Stimulated activated CD4-positive, alpha-beta T cell treated with anti-CD3 and anti-CD28 coated beads, Interleukin-12 subunit alpha, Interleukin-12 subunit beta, amount 100 ng/mL, for 4 hours (primary cell): ENCODE measurements around the gene AICDA.
"Not testable (repeated sequence)": the region's sequence is repeated elsewhere in the genome, so short reads cannot be mapped to it uniquely, and the experiment has no call there.

Experiments
- DNase-seq: peaks from one replicate; pipeline ENCODE4 v3.0.0-alpha.2; 2020

AICDA gene

DNA sequence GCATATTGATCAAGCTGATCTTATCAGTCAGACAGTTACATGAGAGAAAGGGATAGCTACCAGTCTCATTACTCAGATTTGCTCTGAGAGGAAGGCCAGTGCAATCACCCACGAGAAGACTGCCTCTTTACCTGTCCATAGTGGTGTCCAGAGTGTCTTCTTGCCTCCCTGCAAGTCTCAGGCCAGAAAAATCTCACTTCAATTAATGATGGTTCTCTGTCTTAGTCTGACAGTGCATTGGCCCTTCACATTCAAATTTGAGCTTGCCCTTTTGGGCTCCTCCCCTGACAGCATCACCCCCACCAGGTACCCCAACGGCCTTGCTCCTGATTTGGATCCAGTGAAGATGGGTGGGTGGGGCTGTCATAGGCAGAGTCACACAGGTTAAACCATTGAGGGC lies at the start of gene AICDA:
AICDA (minus strand) TSS at position 231 of the 400 bp plus-strand sequence; CDS start at position 139, 92 bp downstream.
- no peak for DNase-seq

DNA sequence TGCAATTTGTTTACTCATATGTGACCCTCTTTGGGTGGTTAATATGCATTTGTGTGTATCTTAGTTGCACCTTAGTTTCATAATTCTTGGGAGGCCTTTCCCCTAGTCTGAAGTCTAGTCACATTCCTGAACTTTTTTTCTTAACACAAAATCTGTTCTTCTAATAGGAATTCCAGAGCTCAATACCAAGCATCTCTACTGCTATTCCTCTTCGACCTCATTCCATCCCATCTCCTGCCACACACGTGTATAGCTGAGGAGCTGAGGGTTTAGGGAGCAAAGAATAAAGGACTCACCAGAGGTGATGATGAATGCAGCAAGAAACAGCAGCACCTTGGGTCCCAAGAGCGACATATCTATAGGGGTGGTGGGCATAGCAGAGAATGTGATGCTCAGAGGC lies 49.1 kb upstream of the AICDA start:
- no peak for DNase-seq

DNA sequence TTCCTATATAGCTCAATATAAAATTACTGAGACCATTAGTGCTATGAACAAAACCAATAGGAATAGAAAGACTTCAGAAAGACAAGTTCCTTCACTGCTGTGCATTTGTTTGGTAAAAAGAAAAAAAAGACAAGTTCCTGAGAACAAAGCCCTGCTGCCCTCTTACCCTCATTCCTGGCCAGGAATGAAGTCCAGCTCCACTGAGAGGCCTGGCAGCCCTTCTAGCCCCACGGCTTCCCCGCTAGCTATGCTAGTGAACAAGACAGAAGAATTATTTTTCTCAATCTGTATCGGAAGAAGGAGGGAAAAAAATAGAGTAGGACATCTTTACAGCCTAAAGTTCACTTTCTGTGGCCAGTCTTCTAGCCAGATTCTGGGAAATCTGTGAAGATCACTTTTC lies 48.4 kb upstream of the AICDA start:
- DNase-seq = no peak

DNA sequence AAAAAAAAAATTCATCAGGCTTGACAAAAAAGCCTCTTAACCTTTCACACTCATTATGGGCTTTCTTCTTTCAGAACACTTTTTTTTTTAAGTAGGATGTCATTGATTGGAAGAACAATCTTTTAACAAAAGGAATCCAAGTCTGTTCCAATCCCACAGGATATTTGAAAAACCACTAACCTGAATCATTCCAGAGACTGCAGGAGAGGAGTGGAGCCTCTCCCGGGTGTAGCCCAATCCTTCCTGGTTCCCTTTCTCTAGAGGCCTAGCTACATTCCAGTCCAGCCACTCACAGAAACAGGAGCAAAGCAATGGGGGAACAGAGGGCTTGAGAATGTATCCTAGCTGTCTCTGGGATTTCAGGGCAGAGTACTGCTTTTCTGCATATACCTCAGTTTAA lies 45.7 kb upstream of the AICDA start:
- DNase-seq = no peak

DNA sequence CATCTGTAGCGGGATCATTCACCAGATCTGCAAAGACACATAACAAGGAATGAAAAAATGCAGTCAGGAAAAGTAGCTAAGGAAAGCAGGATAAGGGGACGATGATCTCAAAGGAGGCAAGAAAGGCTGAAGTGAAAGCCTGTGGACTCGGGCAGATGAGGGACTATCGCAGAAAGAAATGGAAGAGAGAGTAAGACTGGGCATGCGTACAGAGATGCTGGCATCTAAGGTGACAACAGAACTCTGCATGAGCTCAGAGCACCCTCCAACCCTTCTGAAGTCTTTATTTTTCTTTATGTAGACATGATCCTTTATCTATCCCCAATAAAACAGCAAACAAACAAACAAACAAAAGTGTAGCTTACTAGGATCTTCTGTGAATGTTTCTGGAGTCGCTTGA lies 42.8 kb upstream of the AICDA start:
- DNase-seq = no peak

DNA sequence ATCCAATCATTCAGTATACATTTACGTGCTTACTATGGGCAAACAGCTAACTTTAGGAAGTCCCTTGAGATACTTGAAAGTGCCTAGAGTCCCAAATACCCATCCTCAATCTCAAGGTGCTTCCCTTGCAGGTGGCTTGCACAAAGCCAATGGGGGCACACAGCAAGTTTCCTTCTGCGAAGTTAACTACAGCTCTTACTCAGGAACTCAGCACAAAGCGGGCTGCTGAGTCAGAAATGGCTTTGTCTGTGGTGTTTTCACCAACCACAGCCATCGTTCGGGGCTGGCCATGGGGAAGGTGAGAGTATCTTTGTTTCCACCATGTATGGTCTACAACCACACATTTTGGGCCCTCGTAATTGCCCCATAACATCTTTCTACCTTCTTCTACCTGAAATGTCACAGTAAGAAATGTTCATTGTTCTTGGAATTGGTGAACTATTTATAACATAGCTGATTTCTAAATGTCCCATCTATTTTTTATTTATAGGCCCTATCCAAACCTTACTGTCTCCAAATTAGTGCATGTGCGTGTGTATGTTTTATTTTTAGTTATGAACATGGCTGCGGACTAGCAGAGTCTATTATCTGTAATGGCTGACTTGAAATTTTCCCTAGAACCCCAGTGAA lies 36.0 kb upstream of the AICDA start:
- peak; percentile 35 for DNase-seq

DNA sequence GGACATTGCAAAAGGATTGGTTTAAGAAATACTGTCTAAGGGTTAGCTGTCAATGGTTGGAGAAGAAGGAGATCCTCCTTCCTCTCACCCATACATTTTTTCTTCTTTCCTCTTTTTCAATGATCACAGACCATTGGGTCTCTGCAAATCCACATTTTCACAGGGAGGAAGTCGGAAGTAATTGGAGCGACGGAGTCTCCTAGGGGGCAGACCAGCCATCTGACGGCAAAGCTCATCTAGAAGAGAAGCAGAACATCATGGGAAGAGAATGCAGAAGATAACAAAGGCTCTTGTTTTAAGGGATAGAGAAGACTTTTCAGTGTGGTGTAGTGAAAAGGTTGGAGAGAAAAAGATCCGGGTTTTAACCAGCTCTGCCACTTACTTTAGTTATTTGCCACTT lies 35.3 kb upstream of the AICDA start:
- DNase-seq = no peak

DNA sequence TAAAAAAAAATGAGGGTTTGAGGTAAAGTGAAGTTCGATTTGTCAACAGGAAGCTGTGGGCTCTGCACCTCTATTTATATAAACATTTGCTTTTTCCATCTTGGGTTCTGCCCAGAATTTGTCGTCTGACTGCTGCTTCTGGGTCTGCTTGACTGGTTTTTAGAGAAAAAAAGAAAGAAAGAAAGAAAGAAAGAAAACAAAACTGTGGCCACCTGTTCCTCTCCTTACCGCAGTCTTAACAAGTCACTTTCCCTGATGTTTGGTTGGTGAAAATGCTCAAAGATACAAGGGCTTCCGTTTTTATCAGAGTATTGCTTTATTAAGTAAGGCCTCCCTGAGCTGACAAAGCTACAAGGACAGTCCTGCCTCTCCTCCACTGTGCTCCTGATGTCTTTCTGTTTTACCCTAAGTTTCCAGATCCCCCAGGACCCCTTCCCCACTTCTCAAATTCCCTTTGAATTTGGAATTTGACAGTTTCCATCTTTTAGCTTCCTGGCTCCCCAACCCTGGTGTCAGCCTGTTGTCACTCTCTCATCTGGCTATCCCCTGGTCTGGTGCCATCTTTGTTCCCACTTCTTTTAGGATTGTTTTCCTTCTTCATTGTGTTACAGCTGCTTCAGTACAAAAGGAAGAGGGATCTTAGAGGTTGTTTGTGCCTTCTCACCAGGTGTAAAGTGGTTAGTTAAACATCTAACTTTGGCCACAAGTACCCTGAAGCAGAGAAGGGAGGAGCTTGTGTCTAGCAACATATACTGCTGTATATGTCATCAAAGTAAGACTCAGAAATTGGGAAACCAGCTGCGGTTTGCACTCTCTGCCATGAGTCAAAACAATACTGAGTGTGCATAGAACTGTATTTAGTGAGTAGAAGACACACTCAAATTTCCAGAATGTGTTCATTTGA lies 31.9 kb upstream of the AICDA start:
- peak; percentile 25 for DNase-seq

DNA sequence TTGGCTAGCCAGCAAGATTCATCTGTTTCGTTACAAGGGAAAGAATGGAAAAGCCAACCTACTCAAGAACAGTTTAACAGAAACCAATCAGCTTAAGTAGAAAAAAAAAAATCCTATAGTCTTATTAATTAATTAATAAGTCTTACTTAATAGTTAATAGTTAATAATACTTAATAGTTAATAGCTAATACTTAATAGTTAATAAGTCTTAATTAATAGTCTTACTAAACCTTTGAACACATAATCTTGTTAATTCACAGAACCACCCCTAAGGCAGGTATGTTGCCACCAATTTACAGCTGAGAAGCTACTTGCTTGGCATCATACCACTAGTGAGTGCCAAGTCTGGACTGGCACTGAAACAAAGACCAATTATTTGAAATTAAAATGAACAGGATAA lies 30.1 kb upstream of the AICDA start:
- DNase-seq = no peak

DNA sequence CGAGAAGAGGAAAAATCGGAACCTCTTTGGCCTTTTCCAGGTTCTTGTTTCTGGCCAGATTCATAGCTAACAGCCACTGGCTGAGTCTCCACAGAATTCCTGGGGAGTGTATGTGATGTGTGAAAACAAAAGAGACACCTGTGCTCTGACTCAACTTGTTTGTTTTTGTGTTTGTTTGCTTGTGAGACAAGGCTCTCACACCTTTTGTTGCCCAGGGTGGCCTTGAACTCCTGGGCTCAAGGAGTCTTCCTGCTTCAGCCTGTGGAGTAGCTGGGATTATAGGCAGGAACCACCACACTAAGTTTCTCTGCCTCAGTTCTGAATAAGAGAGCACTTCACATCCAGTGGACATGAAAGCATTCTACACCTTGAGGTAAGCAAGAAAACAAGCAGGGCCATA lies 27.3 kb upstream of the AICDA start:
- DNase-seq = no peak

DNA sequence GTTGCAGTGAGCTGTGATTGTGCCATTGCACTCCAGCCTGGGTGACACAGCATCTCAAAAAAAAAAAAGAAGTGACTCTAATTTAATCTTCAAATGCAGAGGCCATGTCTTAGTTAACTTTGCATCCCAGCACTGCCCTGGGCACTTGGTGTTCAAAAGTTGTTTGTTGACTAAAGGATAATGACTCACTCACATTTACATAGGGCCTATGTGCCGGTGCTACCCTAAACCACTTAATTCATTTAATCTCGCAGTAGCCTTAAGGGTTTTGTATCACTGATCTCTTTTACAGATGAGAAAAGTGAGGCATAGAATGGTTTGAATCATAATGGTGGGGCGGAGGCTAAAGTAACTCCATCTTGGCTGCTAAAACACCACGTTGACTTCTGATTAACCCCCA lies 26.3 kb upstream of the AICDA start:
- no peak for DNase-seq

DNA sequence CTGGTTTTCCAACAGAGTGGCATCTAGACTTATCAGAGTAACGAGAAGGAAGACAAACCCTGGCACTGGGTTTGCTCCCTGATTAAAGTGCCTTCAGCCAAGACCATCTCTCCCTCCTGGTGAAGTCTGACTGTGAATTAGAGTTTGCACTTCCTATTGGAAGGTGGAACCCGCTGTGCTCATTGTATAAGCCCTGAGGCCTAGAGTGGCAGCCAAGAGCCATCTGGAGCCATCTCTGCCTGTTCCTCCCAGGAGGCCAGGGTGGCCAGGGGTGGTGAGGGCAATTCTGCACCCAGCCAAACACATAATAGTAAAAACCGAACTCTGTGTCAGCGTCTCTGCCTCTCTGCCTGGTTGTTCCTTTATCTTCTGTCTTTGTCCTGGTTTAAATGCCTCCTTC lies 25.0 kb upstream of the AICDA start:
- no peak for DNase-seq

DNA sequence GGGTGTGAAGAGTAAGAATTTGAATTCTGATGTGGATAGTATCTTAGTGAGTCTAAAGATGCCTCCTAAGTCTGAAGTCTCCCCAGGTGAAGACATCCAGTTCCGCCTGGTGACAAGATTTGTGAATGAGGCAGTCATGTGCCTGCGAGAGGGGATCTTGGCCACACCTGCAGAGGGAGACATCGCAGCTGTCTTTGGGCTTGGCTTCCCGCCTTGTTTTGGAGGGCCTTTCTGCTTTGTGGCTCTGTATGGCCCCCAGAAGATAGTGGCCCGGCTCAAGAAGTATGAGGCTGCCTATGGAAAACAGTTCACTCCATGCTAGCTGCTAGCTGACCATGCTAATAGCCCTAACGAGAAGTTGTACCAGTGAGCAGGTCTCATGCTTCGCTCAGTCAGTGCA lies 24.6 kb upstream of the AICDA start:
- no peak for DNase-seq

DNA sequence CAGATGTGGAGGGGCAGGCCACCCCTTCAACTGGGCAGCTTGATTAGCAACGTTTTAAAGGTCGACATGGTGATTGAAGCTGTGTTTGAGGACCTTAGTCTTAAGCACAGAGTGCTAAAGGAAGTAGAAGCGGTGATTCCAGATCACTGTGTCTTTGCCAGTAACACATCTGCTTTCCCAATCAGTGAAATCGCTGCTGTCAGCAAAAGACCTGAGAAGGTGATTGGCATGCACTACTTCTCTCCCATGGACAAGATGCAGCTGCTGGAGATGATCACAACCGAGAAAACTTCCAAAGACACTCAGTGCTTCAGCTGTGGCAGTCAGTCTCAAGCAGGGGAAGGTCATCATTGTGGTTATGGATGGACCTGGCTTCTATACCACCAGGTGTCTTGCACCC lies 23.9 kb upstream of the AICDA start:
- no peak for DNase-seq

DNA sequence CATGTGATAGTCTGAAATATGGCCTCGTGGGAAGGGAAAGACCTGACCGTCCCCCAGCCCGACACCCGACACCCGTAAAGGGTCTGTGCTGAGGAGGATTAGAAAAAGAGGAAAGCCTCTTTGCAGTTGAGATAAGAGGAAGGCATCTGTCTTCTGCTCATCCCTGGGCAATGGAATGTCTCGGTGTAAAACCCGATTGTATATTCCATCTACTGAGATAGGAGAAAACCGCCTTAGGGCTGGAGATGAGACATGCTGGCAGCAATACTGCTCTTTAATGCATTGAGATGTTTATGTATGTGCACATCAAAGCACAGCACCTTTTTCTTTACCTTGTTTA lies 23.3 kb upstream of the AICDA start:
- not testable (repeated sequence) for DNase-seq

DNA sequence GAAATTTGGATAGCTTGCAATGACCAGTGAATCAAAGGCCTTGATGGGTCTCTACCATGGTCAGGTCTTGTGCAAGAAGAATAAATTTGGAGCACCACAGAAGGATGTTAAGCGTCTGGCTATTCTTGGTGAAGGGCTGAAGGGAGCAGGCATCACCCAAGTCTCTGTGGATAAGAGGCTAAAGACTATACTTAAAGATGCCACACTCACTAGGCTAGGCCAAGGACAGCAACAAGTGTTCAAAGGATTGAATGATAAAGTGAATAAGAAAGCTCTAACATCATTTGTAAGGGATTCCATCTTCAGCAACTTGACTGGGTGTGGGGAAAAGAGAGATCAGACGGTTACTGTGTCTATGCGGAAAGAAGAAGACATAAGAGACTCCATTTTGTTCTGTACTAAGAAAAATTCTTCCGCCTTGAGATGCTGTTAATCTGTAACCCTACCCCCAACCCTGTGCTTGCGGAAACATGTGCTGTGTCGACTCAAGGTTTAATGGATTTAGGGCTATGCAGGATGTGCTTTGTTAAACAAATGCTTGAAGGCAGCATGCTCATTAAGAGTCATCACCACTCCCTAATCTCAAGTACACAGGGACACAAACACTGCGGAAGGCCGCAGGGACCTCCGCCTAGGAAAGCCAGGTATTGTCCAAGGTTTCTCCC lies 22.8 kb upstream of the AICDA start:
- not testable (repeated sequence) for DNase-seq

DNA sequence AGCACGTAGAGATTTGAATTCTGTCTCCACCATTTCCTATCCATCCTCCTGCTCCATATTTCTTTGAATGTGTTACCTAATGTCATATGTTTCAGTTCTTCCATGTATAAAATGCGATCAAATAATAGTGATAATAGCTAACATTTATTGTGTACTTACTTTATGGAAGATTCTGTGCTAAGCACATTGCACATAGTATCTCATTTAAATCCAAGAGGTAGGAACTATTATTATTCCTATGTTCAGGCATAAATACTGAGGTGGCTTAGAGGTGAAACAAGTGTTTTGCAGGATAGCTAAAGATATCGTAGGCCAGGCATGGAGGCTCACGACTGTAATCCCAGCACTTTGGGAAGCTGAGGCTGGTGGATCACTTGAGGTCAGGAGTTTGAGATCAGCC lies 17.5 kb upstream of the AICDA start:
- DNase-seq = no peak

DNA sequence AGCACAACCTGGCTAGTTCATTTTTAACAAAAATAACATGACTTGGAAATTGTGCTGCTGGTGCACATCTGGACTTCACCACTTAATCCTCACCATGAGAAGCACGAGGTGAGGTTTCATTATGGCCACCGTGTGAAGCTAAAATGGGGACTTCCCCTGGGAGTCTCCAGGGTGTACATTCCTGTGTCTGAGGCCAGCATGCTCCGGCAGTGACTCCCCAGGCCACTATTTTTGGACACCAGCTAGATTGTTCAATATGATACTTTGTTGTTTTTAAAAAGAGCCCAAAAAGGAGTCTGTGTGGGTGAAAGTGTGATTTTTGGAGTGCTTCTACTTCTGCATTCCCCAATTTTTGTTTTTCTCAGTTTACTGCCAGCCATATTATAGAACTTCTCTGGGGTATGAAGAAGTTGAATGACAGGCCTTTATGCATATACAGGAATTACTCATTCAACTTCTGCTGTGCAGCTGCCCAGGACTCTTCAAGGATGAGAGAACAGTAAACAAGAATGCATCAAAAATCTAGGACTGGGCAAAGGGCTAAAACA lies 16.9 kb upstream of the AICDA start:
- DNase-seq = no peak

DNA sequence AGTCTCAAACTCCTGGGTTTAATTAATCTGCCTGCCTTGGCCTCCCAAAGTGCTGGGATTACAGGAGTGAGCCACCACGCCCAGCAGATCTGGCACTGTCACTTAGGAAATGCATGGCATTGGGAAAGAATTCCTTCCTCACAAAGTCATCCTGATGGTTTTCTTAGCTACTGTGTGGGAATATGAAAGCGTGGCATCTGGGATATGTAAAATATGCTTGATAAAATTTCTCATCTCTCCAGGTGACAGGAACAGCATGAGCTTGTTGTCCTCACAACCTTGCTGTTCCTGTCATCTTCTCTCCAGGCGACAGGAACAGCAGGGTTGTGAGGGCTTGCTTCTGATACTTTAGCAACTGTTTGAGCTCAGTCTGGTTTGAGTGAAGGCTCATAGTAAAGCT lies 16.1 kb upstream of the AICDA start:
- DNase-seq = no peak

DNA sequence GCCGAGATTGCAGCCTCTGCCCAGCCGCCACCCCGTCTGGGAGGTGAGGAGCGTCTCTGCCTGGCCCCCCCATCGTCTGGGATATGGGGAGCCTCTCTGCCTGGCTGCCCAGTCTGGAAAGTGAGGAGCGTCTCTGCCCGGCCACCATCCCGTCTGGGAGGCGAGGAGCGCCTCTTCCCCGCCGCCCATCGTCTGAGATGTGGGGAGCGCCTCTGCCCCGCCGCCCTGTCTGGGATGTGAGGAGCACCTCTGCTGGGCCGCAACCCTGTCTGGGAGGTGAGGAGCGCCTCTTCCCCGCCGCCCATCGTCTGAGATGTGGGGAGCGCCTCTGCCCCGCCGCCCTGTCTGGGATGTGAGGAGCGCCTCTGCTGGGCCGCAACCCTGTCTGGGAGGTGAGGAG lies 12.1 kb upstream of the AICDA start:
- not testable (repeated sequence) for DNase-seq

DNA sequence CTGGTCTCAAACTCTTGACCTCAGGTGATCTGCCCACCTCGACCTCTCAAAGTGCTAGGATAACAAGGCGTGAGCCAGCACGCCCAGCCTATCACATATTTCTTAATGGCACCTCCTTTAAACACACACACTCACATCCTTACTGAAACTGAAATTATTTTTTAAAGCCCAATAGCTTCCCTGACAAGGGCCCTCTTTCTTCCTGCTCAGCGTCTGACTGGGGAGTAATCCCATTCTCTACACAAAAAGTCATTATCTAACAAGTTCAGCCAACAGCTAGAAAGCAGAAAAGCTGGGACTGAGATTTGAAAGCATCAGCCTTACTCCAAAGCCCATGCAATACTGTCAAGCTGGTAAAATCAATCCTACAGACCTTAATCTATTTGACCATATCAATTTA lies 10.0 kb upstream of the AICDA start:
- DNase-seq = no peak

DNA sequence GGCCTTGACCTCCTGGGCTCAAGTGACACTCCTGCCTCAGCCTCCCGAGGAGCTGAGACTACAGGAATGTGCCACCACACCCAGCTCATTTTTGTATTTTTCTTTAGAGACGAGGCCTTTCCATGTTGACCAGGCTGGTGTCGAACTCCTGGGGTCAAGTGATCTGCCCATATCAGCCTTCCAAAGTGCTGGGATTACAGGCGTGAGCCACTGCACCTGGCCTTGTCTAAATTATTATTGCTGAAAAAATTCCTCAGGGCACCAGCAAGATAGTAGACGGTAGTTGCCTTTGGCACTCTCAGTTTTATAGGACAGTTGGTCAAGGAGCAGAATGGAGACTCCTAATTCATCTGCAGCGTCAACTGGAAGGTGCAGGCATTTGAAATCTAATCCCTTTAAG lies 2.5 kb upstream of the AICDA start:
- DNase-seq = no peak

DNA sequence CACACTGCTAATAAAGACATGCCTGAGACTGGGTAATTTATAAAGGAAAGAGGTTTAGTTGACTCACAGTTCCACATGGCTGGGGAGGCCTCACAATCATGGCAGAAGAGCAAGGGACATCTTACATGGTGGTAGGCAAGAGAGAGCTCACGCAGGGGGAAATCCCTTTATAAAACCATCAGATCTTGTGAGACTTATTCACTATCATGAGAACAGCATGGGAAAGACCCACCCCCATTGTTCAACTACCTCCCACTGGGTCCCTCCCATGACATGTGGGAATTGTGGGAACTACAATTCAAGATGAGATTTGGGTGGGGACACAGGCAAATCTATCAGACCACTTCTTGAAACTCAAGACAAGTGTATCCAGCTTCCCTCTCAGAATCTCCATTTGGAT lies 1.2 kb upstream of the AICDA start:
- DNase-seq = not testable (repeated sequence)

DNA sequence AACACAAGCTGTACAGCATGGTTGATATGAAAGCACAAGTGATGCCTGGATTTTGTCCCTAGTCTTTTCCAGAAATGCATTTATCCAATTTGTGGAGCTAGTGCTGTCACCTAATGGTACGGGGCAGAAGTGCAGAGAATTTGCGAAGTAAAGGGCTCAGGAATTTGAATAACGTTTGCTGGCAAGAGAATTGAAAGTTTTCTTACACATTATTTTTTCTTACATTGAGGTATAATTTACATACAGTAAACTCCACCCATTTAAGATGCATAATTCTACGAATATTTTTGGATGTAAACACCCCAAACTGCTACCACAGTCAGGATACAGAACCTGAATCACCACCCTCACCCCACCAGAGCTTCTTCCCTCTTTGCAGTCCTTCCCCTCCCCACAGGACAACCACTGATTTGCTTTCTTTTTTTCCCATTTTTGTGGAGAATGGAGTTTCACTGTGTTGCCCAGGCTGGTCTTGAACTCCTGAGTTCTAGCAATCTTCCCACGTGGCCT lies 3.5 kb downstream of the AICDA start:
- DNase-seq = no peak
